Erythroblast (primary cell): ENCODE measurements around the gene DUSP1.

Experiments used
- GATA1 ChIP-seq: IDR thresholded peaks from 2 replicates; pipeline ENCODE4 v1.6.1; 2011; ENCODE audit warnings: low read depth, mild to moderate bottlenecking, control low read depth, low read length, moderate library complexity
- POLR2A ChIP-seq: IDR thresholded peaks from 2 replicates; pipeline ENCODE4 v1.6.1; 2011; ENCODE audit warnings: mild to moderate bottlenecking, low read length

DNA sequence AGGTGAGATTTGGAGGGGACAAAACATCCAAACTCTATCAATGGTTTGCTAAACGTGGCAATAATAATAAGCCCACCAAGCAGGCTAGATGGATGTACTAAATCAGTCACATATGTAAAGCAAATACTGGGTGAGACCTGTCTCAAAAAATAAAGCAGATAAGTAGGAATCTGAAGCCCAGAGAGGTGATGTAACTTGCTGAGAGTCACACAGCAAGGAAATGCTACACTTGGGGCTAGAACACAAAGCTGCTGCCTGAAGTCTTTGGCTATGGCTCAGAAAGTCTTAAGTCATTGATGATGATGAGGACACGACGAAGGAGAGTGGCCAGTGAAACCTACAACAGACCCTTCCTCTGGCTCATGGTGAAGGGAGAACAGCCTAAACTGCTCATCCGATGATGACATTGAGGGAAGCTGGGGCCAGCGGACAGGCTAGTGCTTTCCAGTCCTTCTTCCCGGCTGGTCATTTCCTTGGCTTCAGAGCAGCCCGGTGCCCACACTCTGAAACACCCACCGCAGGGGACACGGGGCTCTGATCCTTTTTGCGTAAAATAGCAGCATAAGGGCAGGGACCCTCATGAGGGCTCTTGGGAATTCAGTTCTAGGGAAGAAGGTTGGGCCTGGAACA is 14.1 kb downstream of the DUSP1 start:
- no peak for TF ChIP-seq POLR2A
- no peak for TF ChIP-seq GATA1
